Body of pancreas (tissue), 4 donors: ENCODE results near the gene ZNF77. TPM values are rescaled to one million over a fixed set of nuclear protein-coding genes. Genes with fewer than 3 reads are reported as not detected.
A peak's percentile ranks its signal among the peaks of the same experiment; 100 is the strongest.
"Not testable (repeated sequence)": the region's sequence is repeated elsewhere in the genome, so short reads cannot be mapped to it uniquely, and the experiment has no call there.

ENCODE experiments used
- ATAC-seq: fragments of 150-250 bp; one replicate; pipeline ENCODE4 v1.9.1; 2016
- DNase-seq, 4 donors: peaks; one replicate each; pipeline ENCODE4 v3.0.0-alpha.2; 2019
- H3K27ac ChIP-seq, 4 donors: fragments of 200-600 bp; sonication (generic); 1 replicate in 3 of 4; 2 replicates in 1 of 4; pipeline versions ENCODE4 v1.5.1 to v1.6.1; 2016 to 2019; ENCODE audit warnings: mild to moderate bottlenecking in 1 of 4, mixed read lengths in 1 of 4, moderate library complexity in 1 of 4
- H3K27me3 ChIP-seq, 2 donors: fragments of 200-600 bp; sonication (generic); one replicate each; pipeline ENCODE4 v1.6.0; 2016; ENCODE audit warnings: mild to moderate bottlenecking in 1 of 2
- H3K36me3 ChIP-seq, 2 donors: fragments of 200-600 bp; sonication (generic); replicated peaks in 1 of 2; 2 replicates each; pipeline ENCODE4 v1.5.1; 2016; ENCODE audit warnings: low read depth in 2 of 2; ENCODE audit not compliant: insufficient read depth in 1 of 2
- H3K4me1 ChIP-seq: fragments of 200-600 bp; sonication (generic); one replicate; pipeline ENCODE4 v1.6.0; 2016
- H3K4me3 ChIP-seq, 2 donors: fragments of 200-600 bp; sonication (generic); 1 replicate in 1 of 2; 2 replicates in 1 of 2; pipeline ENCODE4 v1.5.1; 2016 to 2019
- H3K9me3 ChIP-seq, 3 donors: fragments of 200-600 bp; sonication (generic); 1 replicate in 2 of 3; 2 replicates in 1 of 3; pipeline ENCODE4 v1.5.1; 2016
- CTCF ChIP-seq, 7 experiments: fragments of 450-650 bp in 4 of 7; fragments of 200-600 bp in 3 of 7; sonication (generic) in 3 of 7; IDR thresholded peaks; one replicate each; pipeline ENCODE4 v1.5.1; 2016 to 2019; ENCODE audit warnings: antibody characterized with exemption in 7 of 7
- POLR2A ChIP-seq, 3 donors: fragments of 450-650 bp; IDR thresholded peaks; one replicate each; pipeline ENCODE4 v1.6.1; 2016; ENCODE audit warnings: antibody characterized with exemption in 3 of 3, mild to moderate bottlenecking in 2 of 3
- WGBS, 2 donors: methylation state at CpG; one replicate each; pipeline ENCODE4 v1.1.5; 2017; 5-methylcytosine and 5-hydroxymethylcytosine counted together
- intact Hi-C: fragments of 100-400 bp; cut with DNase I; formaldehyde crosslinking; loops from one replicate; pipeline ENCODE4 v1.15.1; 2023
- total RNA-seq, 2 donors: library from RNA; depleted of rRNA; stranded (reverse); fragments of >200 nt; gene quantifications; one replicate each; pipeline ENCODE4 v1.1.0, GENCODE V29; 2016

The ZNF77 gene
- total RNA-seq, 2 donors from 2014 or later: 3.3 to 6.2 TPM

DNA sequence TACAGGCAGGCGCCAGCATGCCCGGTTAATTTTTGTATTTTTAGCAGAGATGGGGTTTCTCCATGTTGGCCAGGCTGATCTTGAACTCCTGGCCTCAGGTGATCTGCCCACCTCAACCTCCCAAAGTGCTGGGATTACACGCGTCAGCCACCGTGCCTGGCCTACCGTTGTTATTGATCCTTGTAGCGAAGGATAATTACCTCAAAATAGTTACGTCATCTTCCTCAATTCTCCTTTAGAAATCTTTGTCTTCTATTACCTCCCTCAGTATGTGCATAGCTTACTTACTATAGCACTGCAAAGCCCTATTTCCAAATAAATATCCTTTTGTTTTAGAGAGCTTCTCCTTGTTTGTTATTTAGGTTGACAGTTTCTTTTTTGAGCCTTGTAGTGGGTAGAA is 23.2 kb upstream of the ZNF77 start:
- Histone ChIP-seq H3K27ac (peak overlapping the region in 1 of 4 donors; percentile 86), H3K36me3 (no peaks in the 10 kb centered on the region), H3K4me3 (no peak overlapping the region), H3K4me1 (peaks cover 26% of the 10 kb centered on the region), H3K9me3 (no peaks in the 10 kb centered on the region), H3K27me3 (no peaks in the 10 kb centered on the region)
- ATAC-seq (no peak), DNase-seq (no peak)
- 78 to 81% methylated on average over 8 of the region's 8 CpGs for WGBS, 2 donors
- TF ChIP-seq POLR2A (IDR thresholded peaks at IDR 0.05) (no peak), CTCF (IDR thresholded peaks at IDR 0.05) (no peak)
- intact Hi-C loops: loop anchor here (10.0 kb wide), 1 partner anchor 67 kb away; no protein-coding TSS in a partner anchor

DNA sequence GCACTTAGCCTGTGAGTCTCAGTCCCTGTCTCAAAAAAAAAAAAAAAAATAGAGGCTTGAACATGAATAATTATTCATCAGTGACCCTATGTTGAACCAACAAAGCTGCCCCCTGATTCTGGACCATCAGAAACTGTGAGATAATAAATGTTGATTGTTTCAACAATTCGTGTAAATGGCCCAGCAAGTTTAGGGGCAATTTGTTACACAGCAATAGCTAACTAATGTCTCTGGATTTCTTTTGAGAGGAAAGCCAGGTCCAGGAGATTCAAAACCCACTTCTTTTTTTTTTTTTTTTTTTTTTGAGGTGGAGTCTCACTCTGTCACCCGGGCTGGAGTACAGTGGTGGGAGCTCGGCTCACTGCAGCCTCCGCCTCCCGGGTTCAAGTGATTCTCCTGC is 20.1 kb upstream of the ZNF77 start:
- 90 to 92% methylated on average over 5 of the region's 5 CpGs for WGBS, 2 donors
- Histone ChIP-seq H3K36me3 (no peaks in the 10 kb centered on the region), H3K4me3 (no peak overlapping the region), H3K9me3 (no peaks in the 10 kb centered on the region), H3K27me3 (no peaks in the 10 kb centered on the region), H3K4me1 (peaks cover 26% of the 10 kb centered on the region), H3K27ac (no peak overlapping the region)
- intact Hi-C loops: loop anchor here (5.0 to 10.0 kb wide), 2 partner anchors 70 to 142 kb away; no protein-coding TSS in a partner anchor
- DNase-seq: no peak
- no peak for ATAC-seq
- TF ChIP-seq CTCF (IDR thresholded peaks at IDR 0.05): no peak
- no peak for TF ChIP-seq POLR2A (IDR thresholded peaks at IDR 0.05)

- intact Hi-C loops: loop anchor here (5.0 to 10.0 kb wide), 2 partner anchors 71 to 144 kb away; no protein-coding TSS in a partner anchor
- H3K27ac ChIP-seq, H3K36me3 ChIP-seq, H3K9me3 ChIP-seq, H3K27me3 ChIP-seq, H3K4me3 ChIP-seq, ATAC-seq, DNase-seq: not testable (repeated sequence)
- H3K4me1 ChIP-seq: peaks cover 14% of the 10 kb centered on the region
- 67 to 71% methylated on average over 10 to 12 of the region's 12 CpGs for WGBS, 2 donors
These were observed 18.9 kb upstream of the ZNF77 start for GRCh38 chr19:2963631-2964030.

DNA sequence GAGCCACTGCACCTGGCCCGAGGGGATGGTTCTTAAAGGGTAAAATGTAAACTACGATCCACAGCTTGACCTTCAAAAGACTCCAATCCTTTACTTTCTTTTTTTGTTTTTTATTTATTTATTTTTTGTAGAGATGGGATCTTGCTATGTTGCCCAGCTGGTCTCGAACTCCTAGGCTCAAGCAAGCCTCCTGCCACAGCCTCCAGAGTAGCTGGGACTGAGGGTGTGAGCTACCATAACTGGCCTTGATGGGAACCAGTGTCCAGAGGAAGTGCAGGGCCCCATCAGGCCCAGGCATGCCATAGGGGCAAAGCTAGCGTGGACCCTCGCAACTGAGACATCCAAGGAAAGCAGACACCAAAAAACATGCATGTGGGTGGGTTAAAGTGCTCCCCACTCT is 18.4 kb upstream of the ZNF77 start:
- Histone ChIP-seq H3K27me3 (no peaks in the 10 kb centered on the region), H3K9me3 (no peaks in the 10 kb centered on the region), H3K4me1 (peaks cover 8% of the 10 kb centered on the region), H3K4me3 (no peak overlapping the region), H3K27ac (no peak overlapping the region), H3K36me3 (no peaks in the 10 kb centered on the region)
- 77 to 78% methylated on average over 5 of the region's 5 CpGs for WGBS, 2 donors
- TF ChIP-seq CTCF (IDR thresholded peaks at IDR 0.05) (no peak), POLR2A (IDR thresholded peaks at IDR 0.05) (no peak)
- no peak for ATAC-seq
- intact Hi-C loops: loop anchor here (5.0 to 10.0 kb wide), 2 partner anchors 72 to 144 kb away; no protein-coding TSS in a partner anchor
- no peak for DNase-seq

GRCh38 chr19:2962018-2962670 is 17.4 kb upstream of the ZNF77 start:
- Histone ChIP-seq H3K4me1 (peaks cover 7% of the 10 kb centered on the region), H3K27ac (peak overlapping the region in 1 of 4 donors; percentile 15), H3K4me3 (no peak overlapping the region), H3K9me3 (no peaks in the 10 kb centered on the region), H3K36me3 (no peaks in the 10 kb centered on the region), H3K27me3 (no peaks in the 10 kb centered on the region)
- 26 to 28% methylated on average over 17 of the region's 17 CpGs for WGBS, 2 donors
- ATAC-seq: peak; percentile 92
- intact Hi-C loops: loop anchor here (5.0 to 10.0 kb wide), 2 partner anchors 73 to 145 kb away; no protein-coding TSS in a partner anchor
- DNase-seq: peak; percentile 58 to 84 (median 70)
- TF ChIP-seq POLR2A (IDR thresholded peaks at IDR 0.05): no peak
- peak; percentile 37 to 98 (median 95) for TF ChIP-seq CTCF (IDR thresholded peaks at IDR 0.05)
